Measurements from ENCODE around the gene LIPA.

GRCh38 chr10:89203237-89203636, 48.3 kb downstream of the LIPA start:
- TF ChIP-seq EZH2 (IDR thresholded peaks at IDR 0.05; ENCODE audit: insufficient read depth, low read length), result no peak
- no peak for TF ChIP-seq CTCF (IDR thresholded peaks at IDR 0.05; ENCODE audit: insufficient read depth, low read depth, low read length)

All from astrocyte (in vitro differentiated cells and primary cell).